HG03439 (cell line): ENCODE measurements around the gene AGXT.

ENCODE experiments used
- ATAC-seq: cut with Tn5 transposase; IDR thresholded peaks from one replicate; pipeline ENCODE4 v1.9.1; 2021; ENCODE audit warnings: mild to moderate bottlenecking, moderate library complexity; ENCODE audit not compliant: unreplicated experiment

Gene AGXT

GRCh38 chr2:240884745-240885144 lies 16.1 kb downstream of the AGXT start:
- ATAC-seq, result no peak

- ATAC-seq, result no peak
These were observed 16.9 kb downstream of the AGXT start for GRCh38 chr2:240885566-240885965.

- no peak for ATAC-seq
These were observed 17.5 kb downstream of the AGXT start for GRCh38 chr2:240886023-240886565.

GRCh38 chr2:240886678-240887609 lies 18.3 kb downstream of the AGXT start:
- no peak for ATAC-seq

- ATAC-seq, result no peak
These were observed 19.0 kb downstream of the AGXT start for GRCh38 chr2:240887631-240888030.

- no peak for ATAC-seq
These were observed 19.7 kb downstream of the AGXT start for GRCh38 chr2:240888130-240888889.

- ATAC-seq, result no peak
These were observed 20.4 kb downstream of the AGXT start for GRCh38 chr2:240888890-240889573.

- no peak for ATAC-seq
These were observed 21.3 kb downstream of the AGXT start for GRCh38 chr2:240889601-240890560.

GRCh38 chr2:240890691-240891090 lies 22.1 kb downstream of the AGXT start:
- no peak for ATAC-seq

GRCh38 chr2:240891492-240892340 lies 23.1 kb downstream of the AGXT start:
- no peak for ATAC-seq

GRCh38 chr2:240892356-240892755 lies 23.7 kb downstream of the AGXT start:
- ATAC-seq, result no peak

- ATAC-seq, result no peak
These were observed 24.3 kb downstream of the AGXT start for GRCh38 chr2:240892925-240893324.

GRCh38 chr2:240893363-240893844 lies 24.8 kb downstream of the AGXT start:
- ATAC-seq, result no peak

- ATAC-seq, result no peak
These were observed 25.4 kb downstream of the AGXT start for GRCh38 chr2:240894006-240894405.

- ATAC-seq, result no peak
These were observed 26.4 kb downstream of the AGXT start for GRCh38 chr2:240894836-240895558.

- no peak for ATAC-seq
These were observed 27.2 kb downstream of the AGXT start, which contains the start of gene MAB21L4 for GRCh38 chr2:240895656-240896388. MAB21L4 (minus strand) TSS chr2:240896156; CDS start chr2:240895997, 159 bp downstream.

GRCh38 chr2:240896394-240896793 lies 27.8 kb downstream of the AGXT start:
- ATAC-seq, result no peak
